Endothelial cell of coronary artery (primary cell): ENCODE data around the gene MBD3L1. TPM values are rescaled to one million over a fixed set of nuclear protein-coding genes. Genes with fewer than 3 reads are reported as not detected.

Source experiments
- total RNA-seq: library from RNA; depleted of rRNA; stranded (reverse); fragments of >200 nt; gene quantifications from 2 replicates; pipeline ENCODE4 v1.2.3, GENCODE V29; 2014

The MBD3L1 gene
- not detected in 2 replicates for total RNA-seq

GRCh38 chr19:8832132-8833021, at the start of gene MBD3L1, which contains the start of gene ZNF558:
TSS of gene MBD3L1 (plus strand) at chr19:8832377. CDS start at chr19:8842679, 10,302 bp downstream.
TSS of gene ZNF558 (minus strand) at chr19:8832304. CDS start at chr19:8822659, 9,645 bp downstream.

Other genes with a start within 250 kb of the MBD3L1 start
- gene ADAMTS10, start 221.7 kb upstream of the MBD3L1 start, total RNA-seq: 2.2 and 11.6 TPM in 2 replicates
- not detected in 2 replicates for gene NFILZ, start 201.7 kb upstream of the MBD3L1 start, total RNA-seq
- not detected in 2 replicates for gene ACTL9, start 133.6 kb upstream of the MBD3L1 start, total RNA-seq
- gene OR2Z1, start 110.7 kb upstream of the MBD3L1 start, total RNA-seq: not detected in 2 replicates
- 0.54 and 4.1 TPM in 2 replicates for gene ZNF558, start 73 bp upstream of the MBD3L1 start, total RNA-seq
- gene MUC16, start 178.0 kb downstream of the MBD3L1 start, total RNA-seq: under 0.01 TPM in 1 of 2 replicates, not detected in the other